IPS DF 6.9 (cell line): Measurements from ENCODE around the gene ELAC1.

Experiments used
- DNase-seq: peaks from one replicate; pipeline ENCODE4 v3.0.0-alpha.2; 2013; ENCODE audit warnings: low read depth, low spot score
- H3K27ac ChIP-seq: one replicate; pipeline ENCODE4 v1.5.1; 2013; ENCODE audit warnings: low read length, control low read depth
- H3K27me3 ChIP-seq: 2 replicates; pipeline ENCODE4 v1.6.1; 2013; ENCODE audit warnings: mild to moderate bottlenecking, low read length; ENCODE audit not compliant: control insufficient read depth, insufficient read depth
- H3K36me3 ChIP-seq: 2 replicates; pipeline ENCODE4 v1.6.1; 2013; ENCODE audit warnings: low read length; ENCODE audit not compliant: control insufficient read depth, insufficient read depth
- H3K4me1 ChIP-seq: 2 replicates; pipeline ENCODE4 v1.6.1; 2013; ENCODE audit warnings: low read length; ENCODE audit not compliant: control insufficient read depth, insufficient read depth
- H3K4me3 ChIP-seq: 2 replicates; pipeline ENCODE4 v1.5.1; 2013; ENCODE audit warnings: mild to moderate bottlenecking, low read length
- H3K9me3 ChIP-seq: 2 replicates; pipeline ENCODE4 v1.6.1; 2013; ENCODE audit warnings: low read length, inconsistent platforms; ENCODE audit not compliant: control insufficient read depth, insufficient read depth
- WGBS: extraction: QIAGEN DNeasy Blood & Tissue Kit; methylation state at CpG from one replicate; pipeline ENCODE4 v1.1.7; 2013; ENCODE audit warnings: mixed read lengths, missing lambda C conversion rate; ENCODE audit not compliant: insufficient read length, insufficient coverage; 5-methylcytosine and 5-hydroxymethylcytosine counted together

ELAC1 gene

DNA sequence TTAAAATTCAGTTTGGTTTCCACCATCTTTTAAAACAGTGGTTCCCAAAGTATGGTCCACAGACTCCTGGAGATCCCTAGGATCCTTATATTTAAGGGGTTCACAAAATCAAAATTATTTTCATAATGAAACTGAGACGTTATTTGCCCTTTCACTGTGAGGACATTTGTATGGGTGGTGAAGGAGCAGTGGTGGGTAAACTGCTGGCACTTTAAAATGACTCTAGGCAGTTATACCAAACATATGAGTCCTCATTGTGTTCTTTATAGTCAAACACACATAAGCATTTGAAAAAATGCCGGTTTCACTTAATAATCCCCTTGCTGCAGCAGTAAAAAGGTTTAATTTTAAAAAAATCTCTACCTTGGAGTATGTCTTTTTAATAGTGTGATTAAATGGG, 69.4 kb downstream of the ELAC1 start:
- Histone ChIP-seq H3K27ac (no peak overlapping the region), H3K4me3 (no peak overlapping the region), H3K9me3 (no peaks in the 10 kb centered on the region), H3K27me3 (no peaks in the 10 kb centered on the region), H3K36me3 (no peaks in the 10 kb centered on the region), H3K4me1 (peaks cover 2% of the 10 kb centered on the region; the same call in 1 of the 2 replicates)
- DNase-seq = no peak
- no CpG with 5 or more reads among the region's 2 CpGs for WGBS
